ES-I3 (cell line): ENCODE results near the gene CACNA1S.

Experiments
- H3K36me3 ChIP-seq: 2 replicates; pipeline ENCODE4 v1.6.1; 2013; ENCODE audit warnings: mild to moderate bottlenecking, low read length, control low read depth, moderate library complexity; ENCODE audit not compliant: insufficient read depth
- H3K4me1 ChIP-seq: 2 replicates; pipeline ENCODE4 v1.6.1; 2013; ENCODE audit warnings: mild to moderate bottlenecking, control low read depth, low read length; ENCODE audit not compliant: insufficient read depth
- H3K9ac ChIP-seq: 2 replicates; pipeline ENCODE4 v1.6.1; 2013; ENCODE audit warnings: low read depth, mild to moderate bottlenecking, low read length, moderate library complexity
- H3K9me3 ChIP-seq: 2 replicates; pipeline ENCODE4 v1.6.1; 2013; ENCODE audit warnings: mild to moderate bottlenecking, low read length, moderate library complexity; ENCODE audit not compliant: control insufficient read depth, insufficient read depth

CACNA1S gene

GRCh38 chr1:201009962-201010645, 102.1 kb downstream of the CACNA1S start:
- Histone ChIP-seq H3K9me3 (no peaks in the 10 kb centered on the region), H3K9ac (no peak overlapping the region), H3K4me1 (peaks cover 13% of the 10 kb centered on the region), H3K36me3 (no peaks in the 10 kb centered on the region)

- Histone ChIP-seq H3K4me1 (peaks cover 5% of the 10 kb centered on the region; the same call in 1 of the 2 replicates), H3K9ac (no peak overlapping the region), H3K9me3 (no peaks in the 10 kb centered on the region), H3K36me3 (no peaks in the 10 kb centered on the region)
Observed at GRCh38 chr1:201008666-201009360, 103.4 kb downstream of the CACNA1S start.

- Histone ChIP-seq H3K9me3 (no peaks in the 10 kb centered on the region), H3K4me1 (peaks cover 5% of the 10 kb centered on the region; the same call in 1 of the 2 replicates), H3K36me3 (no peaks in the 10 kb centered on the region), H3K9ac (no peak overlapping the region)
Observed at GRCh38 chr1:201007481-201007880, 104.7 kb downstream of the CACNA1S start.

GRCh38 chr1:201006450-201006849, 105.8 kb downstream of the CACNA1S start:
- Histone ChIP-seq H3K9me3 (no peaks in the 10 kb centered on the region), H3K36me3 (no peaks in the 10 kb centered on the region), H3K9ac (no peak overlapping the region), H3K4me1 (peaks cover 5% of the 10 kb centered on the region; the same call in 1 of the 2 replicates)

GRCh38 chr1:201004732-201005131, 107.5 kb downstream of the CACNA1S start:
- H3K9ac ChIP-seq: no peak overlapping the region
- H3K4me1 ChIP-seq: no peaks in the 10 kb centered on the region
- no peaks in the 10 kb centered on the region for H3K36me3 ChIP-seq

GRCh38 chr1:201004154-201004553, 108.1 kb downstream of the CACNA1S start:
- H3K9ac ChIP-seq: no peak overlapping the region
- H3K9me3 ChIP-seq: no peaks in the 10 kb centered on the region
- no peaks in the 10 kb centered on the region for H3K4me1 ChIP-seq
- no peaks in the 10 kb centered on the region for H3K36me3 ChIP-seq

More at GRCh38 chr1:201004732-201005131, 107.5 kb downstream of the CACNA1S start:
- no peaks in the 10 kb centered on the region for H3K9me3 ChIP-seq

GRCh38 chr1:201002510-201002909, 109.7 kb downstream of the CACNA1S start:
- Histone ChIP-seq H3K9me3 (no peaks in the 10 kb centered on the region), H3K36me3 (no peaks in the 10 kb centered on the region), H3K4me1 (no peaks in the 10 kb centered on the region), H3K9ac (no peak overlapping the region)

GRCh38 chr1:201001962-201002361, 110.3 kb downstream of the CACNA1S start:
- no peaks in the 10 kb centered on the region for H3K4me1 ChIP-seq
- no peak overlapping the region for H3K9ac ChIP-seq
- no peaks in the 10 kb centered on the region for H3K36me3 ChIP-seq
- no peaks in the 10 kb centered on the region for H3K9me3 ChIP-seq

- H3K36me3 ChIP-seq: no peaks in the 10 kb centered on the region
- no peaks in the 10 kb centered on the region for H3K4me1 ChIP-seq
- no peaks in the 10 kb centered on the region for H3K9me3 ChIP-seq
- H3K9ac ChIP-seq: no peak overlapping the region
Observed at GRCh38 chr1:201000391-201000790, 111.8 kb downstream of the CACNA1S start.

GRCh38 chr1:200999667-201000066, 112.6 kb downstream of the CACNA1S start:
- H3K36me3 ChIP-seq: no peaks in the 10 kb centered on the region
- no peaks in the 10 kb centered on the region for H3K9me3 ChIP-seq
- H3K4me1 ChIP-seq: no peaks in the 10 kb centered on the region
- no peak overlapping the region for H3K9ac ChIP-seq

GRCh38 chr1:200998323-200998722, 113.9 kb downstream of the CACNA1S start:
- Histone ChIP-seq H3K9me3 (no peaks in the 10 kb centered on the region), H3K4me1 (no peaks in the 10 kb centered on the region), H3K9ac (no peak overlapping the region), H3K36me3 (no peaks in the 10 kb centered on the region)

GRCh38 chr1:200992382-200993048, 119.7 kb downstream of the CACNA1S start:
- Histone ChIP-seq H3K9ac (no peak overlapping the region), H3K4me1 (no peaks in the 10 kb centered on the region), H3K9me3 (no peaks in the 10 kb centered on the region), H3K36me3 (peaks cover 1% of the 10 kb centered on the region; the same call in 1 of the 2 replicates)

- Histone ChIP-seq H3K4me1 (no peaks in the 10 kb centered on the region), H3K9me3 (no peaks in the 10 kb centered on the region), H3K36me3 (peaks cover 6% of the 10 kb centered on the region; the same call in 1 of the 2 replicates), H3K9ac (no peak overlapping the region)
Observed at GRCh38 chr1:200991097-200991614, 121.1 kb downstream of the CACNA1S start.

GRCh38 chr1:200990114-200990513, 122.1 kb downstream of the CACNA1S start:
- no peak overlapping the region for H3K9ac ChIP-seq
- no peaks in the 10 kb centered on the region for H3K9me3 ChIP-seq
- no peaks in the 10 kb centered on the region for H3K4me1 ChIP-seq
- H3K36me3 ChIP-seq: peaks cover 6% of the 10 kb centered on the region; the same call in 1 of the 2 replicates
